Activated CD4-positive, CD25-positive, alpha-beta regulatory T cell treated with anti-CD3 and anti-CD28 coated beads, Interleukin-2, amount 50 U/mL, for 16 hours (primary cell): ENCODE results near the gene FGF6.
"Not testable (repeated sequence)": the region's sequence is repeated elsewhere in the genome, so short reads cannot be mapped to it uniquely, and the experiment has no call there.

ENCODE experiments used
- DNase-seq: peaks from one replicate; pipeline ENCODE4 v3.0.0-alpha.2; 2020; ENCODE audit warnings: low read depth, low spot score

FGF6 gene

GRCh38 chr12:4418913-4419312, 26.7 kb downstream of the FGF6 start:
- DNase-seq: no peak

DNA sequence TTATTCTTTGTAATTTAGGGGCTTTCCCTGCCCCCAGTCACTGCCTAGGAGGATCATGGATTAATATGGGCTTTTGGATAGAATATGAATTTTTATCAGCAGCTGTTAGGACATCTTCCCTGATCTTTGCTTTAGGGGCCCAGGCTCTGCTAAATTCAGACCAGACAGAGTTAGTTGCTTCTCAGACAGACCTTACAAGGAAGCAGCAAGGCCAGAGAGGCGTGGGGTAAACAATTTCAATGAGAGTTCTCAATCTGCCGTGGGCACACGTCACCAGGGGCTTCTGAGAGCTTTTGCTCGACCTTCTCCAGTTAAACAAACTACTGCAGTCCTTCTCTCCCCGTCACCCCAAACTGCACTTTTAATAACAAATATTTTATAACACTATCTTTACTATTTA, 27.7 kb downstream of the FGF6 start:
- no peak for DNase-seq

DNA sequence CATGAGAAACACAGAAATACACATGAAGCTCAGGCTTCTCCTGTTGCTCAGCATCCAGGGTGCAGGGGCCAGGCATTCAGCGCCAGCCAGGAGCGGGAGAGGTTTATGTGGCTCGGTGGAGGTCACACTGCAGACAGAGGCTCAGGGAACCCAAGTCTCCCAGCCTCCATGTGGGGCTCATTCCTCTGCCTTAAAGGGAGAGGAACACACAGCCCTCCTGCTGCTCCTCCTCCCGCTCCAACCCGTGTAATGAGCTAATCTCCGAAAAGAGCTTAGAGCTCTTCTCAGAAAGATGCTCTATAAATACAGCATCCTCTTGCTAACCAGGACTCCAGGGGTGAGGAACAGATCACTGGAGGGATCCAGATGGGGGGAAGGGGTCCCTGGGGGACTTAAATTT, 28.2 kb downstream of the FGF6 start:
- DNase-seq: no peak

DNA sequence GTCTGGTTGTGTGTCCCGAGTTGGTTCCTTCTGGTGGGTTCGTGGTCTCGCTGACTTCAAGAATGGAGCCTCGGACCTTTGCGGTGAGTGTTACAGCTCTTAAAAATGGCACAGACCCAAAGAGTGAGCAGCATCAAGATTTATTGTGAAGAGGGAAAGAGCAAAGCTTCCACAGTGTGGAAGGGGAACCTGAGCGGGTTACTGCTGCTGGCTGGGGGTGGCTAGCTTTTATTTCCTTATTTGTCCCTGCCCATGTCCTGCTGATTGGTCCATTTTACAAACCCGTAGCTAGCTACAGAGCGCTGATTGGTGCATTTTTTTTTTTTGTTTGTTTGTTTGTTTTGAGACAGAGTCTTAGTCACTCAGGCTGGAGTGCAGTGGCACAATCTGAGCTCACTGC, 29.3 kb downstream of the FGF6 start:
- no peak for DNase-seq

- no peak for DNase-seq
Measured at GRCh38 chr12:4412465-4412864, 33.1 kb downstream of the FGF6 start.

DNA sequence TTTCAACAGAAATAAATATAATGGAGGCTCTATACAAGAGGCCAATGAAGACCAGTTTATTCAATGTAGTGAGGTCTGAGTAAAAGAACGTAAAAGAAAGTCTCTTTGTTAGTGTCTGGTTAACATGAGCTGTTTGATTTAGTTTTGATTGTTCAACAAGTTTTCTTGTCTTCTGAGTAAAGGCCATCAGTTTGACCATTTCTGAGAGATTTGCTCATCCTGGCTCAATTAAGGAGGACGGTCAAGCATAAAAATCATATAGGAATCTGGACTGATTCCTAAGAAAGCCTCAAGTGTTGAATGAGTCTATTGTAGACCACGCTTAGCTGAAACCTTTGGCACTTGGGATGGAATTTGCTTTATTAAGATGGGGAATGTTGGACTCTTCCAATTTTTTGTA, 33.6 kb downstream of the FGF6 start:
- no peak for DNase-seq

DNA sequence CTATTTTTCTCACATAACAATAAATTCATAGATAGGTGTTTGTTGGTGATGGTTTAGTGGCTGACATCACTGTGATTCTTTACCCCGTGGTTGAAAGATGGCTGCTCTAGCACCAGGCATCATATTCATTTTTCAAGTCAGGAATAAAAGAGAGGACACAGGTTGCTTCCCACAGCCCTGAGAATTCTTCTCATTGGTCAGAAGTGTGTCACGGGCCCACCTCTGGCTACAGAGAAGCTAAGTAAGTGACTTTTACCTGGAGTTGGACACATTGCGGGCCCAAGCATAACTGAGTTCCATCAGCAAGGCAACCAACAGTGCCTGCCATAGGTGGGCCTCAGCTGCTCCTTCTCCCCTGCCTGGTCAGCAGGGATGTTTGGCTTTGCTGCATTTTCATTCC, 38.5 kb downstream of the FGF6 start:
- no peak for DNase-seq

GRCh38 chr12:4404877-4405637, 40.6 kb downstream of the FGF6 start:
- not testable (repeated sequence) for DNase-seq

DNA sequence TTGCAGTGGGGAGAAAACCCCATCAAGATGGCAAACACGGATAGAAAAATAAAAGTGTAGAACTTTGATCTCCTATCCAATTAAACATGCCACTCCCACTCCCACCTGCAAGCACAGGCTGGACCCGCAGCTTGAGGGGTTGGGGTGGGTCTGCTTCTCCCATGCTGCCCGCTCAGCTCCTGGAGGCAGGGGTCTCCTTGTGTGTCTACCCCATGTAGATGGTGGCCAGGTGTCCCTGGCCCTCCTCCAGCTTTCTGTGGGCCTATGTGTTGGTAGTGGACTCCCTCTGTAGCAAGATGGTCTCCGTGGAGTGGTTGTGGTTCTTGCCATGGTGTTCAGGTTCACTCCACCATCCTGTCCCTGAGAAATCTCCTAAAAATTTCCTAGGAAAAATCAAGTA, 42.6 kb downstream of the FGF6 start:
- DNase-seq: no peak

- DNase-seq: no peak
Measured at GRCh38 chr12:4401117-4401516, 44.5 kb downstream of the FGF6 start.

GRCh38 chr12:4395818-4396217, 49.8 kb downstream of the FGF6 start:
- no peak for DNase-seq

DNA sequence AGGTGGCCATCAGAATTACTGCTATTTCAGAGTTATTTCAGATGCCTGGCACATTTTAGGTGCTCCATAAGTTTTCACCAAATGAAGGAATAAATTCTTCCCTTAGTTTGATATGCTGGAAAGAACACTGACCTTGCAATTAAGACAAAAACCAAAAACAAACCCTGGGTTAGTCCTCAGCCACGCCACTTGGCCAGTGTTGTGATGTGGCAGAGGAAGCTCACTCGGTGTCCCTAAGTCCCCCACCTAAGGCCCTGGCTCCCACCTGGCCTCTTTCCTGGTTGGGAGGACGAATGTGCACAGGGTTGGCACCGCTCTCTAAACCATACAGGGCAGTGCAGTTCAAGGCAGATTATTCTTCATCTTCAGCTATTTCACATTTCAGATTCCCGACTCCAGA, 52.4 kb downstream of the FGF6 start:
- DNase-seq: no peak

GRCh38 chr12:4392223-4392742, 53.3 kb downstream of the FGF6 start:
- DNase-seq: no peak

DNA sequence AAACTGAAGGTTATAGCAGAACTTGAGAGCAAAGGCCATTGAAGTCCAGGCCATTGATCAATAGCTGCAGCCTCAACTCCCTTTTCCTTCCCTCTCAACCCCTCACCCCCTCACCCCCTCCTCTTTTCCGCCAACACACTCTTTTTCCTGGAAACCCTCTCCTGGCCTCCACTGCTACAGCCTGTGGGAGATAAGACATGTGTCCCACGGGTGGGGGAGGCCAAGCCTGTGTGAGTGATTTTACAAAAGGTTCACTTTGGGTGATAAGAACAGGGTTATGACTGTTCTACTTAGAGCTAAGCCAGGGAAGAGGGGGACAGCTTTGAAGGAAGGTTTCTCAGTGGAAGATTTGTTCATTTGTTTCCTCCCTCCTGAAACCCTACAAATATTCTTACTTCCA, 57.0 kb downstream of the FGF6 start:
- no peak for DNase-seq

- DNase-seq: no peak
Measured at GRCh38 chr12:4388032-4388431, 57.6 kb downstream of the FGF6 start.

DNA sequence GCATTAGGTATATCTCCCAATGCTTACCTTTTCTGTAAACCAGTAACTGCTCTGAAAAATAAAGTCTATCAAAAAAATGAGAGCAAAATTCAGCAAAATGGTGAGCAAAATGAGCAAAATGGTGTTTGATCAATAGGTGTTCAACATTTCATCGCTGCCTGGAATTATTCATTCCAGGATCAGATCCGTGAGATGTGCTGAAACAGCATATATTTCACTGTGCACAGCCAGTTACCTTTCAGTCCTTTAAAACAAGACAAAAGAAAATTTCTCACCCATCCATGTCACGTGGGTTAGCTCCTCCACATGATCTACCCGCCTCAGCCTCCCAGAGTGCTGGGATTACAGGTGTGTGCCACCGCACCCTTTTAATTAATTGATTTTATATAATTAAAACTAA, 58.0 kb downstream of the FGF6 start:
- no peak for DNase-seq

DNA sequence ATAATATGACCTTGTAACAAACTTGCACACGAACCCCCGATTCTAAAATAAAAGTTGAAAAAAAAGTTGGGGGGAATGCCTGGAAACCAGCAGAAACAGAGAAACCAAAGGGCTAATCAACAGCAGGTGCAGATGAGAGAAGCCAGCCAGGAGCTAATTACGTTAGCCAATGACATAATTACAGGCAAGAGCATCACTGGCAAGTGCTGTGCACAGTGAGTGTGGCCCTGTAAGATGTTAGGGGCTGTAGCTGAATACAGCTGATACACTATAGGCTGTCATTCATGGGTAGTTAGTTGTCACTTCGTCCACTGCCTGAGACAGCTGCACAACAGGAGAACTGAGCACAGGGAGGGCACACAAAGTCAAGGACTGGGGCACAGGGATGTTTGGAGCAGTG, 58.8 kb downstream of the FGF6 start:
- no peak for DNase-seq
